ENCODE data around the gene ENTHD1.

DNA sequence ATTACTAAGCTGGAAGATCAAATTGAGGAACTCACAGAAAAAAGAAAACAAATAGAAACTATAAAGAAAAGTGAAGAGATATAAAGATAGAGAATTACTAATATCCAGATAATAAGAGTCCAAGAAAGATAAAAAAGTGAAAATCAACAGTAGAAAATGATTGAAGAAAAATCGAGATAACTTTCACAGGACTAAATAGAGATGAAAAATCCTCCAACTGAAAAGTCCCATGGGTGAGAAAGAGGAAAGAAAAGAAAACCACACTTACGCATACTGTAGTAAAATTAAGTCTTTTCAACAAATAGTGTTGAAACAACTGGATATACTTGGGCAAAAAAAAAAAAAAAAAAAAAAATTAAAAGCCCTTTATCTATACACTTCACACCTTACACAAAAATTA, 60.0 kb downstream of the ENTHD1 start:
- no peak for TF ChIP-seq CTCF (IDR thresholded peaks at IDR 0.05; ENCODE audit: low read depth, low read length)
- TF ChIP-seq EZH2phosphoT487 (IDR thresholded peaks at IDR 0.05; ENCODE audit: low read depth): no peak

Data from OCI-LY3 (cell line).